HL-60 (cell line): ENCODE results near the gene MAFG.

Source experiments
- CTCF ChIP-seq: IDR thresholded peaks from one replicate; pipeline ENCODE4 v1.5.1; 2011; ENCODE audit warnings: low read length, control low read depth, inconsistent platforms; ENCODE audit not compliant: insufficient read depth
- GABPA ChIP-seq: IDR thresholded peaks from 2 replicates; pipeline ENCODE4 v1.6.1; 2012; ENCODE audit warnings: low read depth
- POLR2AphosphoS5 ChIP-seq: IDR thresholded peaks from 2 replicates; pipeline ENCODE4 v1.6.1; 2012; ENCODE audit warnings: low read depth
- SPI1 ChIP-seq: IDR thresholded peaks from 2 replicates; pipeline ENCODE4 v1.6.1; 2012; ENCODE audit warnings: low read depth, mild to moderate bottlenecking, borderline replicate concordance
- TF ChIP-seq, protein P1 (sequence below): IDR thresholded peaks from 2 replicates; pipeline ENCODE4 v1.6.1; 2012; ENCODE audit warnings: low read depth; ENCODE audit not compliant: insufficient replicate concordance

DNA sequence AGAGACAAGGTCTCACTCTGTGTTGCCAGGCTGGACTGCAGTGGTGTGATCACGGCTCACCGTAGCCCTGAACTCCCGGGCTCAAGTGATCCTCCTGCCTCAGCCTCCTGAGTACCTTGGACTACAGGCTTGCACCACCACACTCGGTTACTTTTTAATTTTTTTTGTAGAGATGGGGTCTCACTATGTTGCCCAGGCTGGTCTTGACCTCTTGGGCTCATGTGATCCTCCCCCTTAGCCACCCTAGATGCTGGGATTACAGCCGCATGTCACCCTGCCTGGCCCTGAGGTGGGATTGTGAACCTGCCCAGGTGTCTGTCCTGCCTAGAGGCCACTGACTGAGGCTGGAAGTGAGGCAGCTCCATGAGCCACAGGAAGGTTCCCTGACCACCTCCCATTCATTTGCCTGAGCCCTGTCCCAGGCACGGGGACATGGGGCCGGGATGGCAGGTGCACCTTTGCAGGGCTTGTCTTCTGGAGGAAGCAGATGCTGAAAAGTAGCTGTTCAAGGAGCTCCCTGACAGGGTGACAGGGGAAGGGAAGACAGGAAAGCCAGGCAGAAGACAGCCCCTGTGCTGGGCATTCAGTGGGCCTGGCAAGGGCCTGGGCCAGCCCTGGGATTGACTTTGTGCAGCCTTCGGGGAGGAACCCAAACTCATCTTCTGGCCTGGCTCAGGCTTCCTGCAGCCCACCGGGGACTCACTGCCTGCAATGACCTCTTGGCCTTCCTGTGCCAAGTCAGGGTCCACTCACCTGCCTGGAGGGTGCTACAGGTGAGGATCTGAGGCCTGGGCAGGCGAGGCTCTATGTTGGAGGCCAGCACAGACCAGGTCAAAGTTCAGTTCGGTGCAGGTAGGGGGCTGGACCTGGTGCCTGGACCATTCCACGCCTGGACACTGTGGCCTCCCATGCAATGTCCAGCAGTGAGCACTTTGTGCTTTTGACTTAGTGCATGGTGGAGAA, 41.6 kb upstream of the MAFG start:
- no peak for TF ChIP-seq CTCF
- no peak for TF ChIP-seq POLR2AphosphoS5
- TF ChIP-seq SPI1, result no peak
- TF ChIP-seq GABPA, result no peak
- TF ChIP-seq, protein P1, sequence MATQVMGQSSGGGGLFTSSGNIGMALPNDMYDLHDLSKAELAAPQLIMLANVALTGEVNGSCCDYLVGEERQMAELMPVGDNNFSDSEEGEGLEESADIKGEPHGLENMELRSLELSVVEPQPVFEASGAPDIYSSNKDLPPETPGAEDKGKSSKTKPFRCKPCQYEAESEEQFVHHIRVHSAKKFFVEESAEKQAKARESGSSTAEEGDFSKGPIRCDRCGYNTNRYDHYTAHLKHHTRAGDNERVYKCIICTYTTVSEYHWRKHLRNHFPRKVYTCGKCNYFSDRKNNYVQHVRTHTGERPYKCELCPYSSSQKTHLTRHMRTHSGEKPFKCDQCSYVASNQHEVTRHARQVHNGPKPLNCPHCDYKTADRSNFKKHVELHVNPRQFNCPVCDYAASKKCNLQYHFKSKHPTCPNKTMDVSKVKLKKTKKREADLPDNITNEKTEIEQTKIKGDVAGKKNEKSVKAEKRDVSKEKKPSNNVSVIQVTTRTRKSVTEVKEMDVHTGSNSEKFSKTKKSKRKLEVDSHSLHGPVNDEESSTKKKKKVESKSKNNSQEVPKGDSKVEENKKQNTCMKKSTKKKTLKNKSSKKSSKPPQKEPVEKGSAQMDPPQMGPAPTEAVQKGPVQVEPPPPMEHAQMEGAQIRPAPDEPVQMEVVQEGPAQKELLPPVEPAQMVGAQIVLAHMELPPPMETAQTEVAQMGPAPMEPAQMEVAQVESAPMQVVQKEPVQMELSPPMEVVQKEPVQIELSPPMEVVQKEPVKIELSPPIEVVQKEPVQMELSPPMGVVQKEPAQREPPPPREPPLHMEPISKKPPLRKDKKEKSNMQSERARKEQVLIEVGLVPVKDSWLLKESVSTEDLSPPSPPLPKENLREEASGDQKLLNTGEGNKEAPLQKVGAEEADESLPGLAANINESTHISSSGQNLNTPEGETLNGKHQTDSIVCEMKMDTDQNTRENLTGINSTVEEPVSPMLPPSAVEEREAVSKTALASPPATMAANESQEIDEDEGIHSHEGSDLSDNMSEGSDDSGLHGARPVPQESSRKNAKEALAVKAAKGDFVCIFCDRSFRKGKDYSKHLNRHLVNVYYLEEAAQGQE, result no peak
